ENCODE data around the gene SLC9B2.

The SLC9B2 gene

DNA sequence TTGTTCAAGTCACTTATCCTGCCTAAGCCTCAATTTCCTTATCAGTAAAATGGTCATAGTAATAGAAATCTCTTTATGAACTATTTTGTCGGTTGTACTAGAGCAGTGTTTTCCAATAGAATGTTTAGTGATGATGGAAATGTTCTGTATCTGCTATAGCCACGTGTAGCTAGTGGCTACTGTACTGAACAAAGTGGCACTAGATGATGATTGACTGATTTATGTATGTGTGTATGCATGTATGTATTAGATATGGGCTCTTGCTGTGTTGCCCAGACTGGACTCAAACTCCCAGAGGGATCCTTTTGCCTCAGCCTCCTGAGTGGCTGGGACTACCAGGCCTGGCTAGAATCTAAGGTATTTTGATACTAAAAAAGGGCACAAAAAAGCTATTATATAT, 32.4 kb downstream of the SLC9B2 start:
- H3K4me3 ChIP-seq (ENCODE audit: low read depth, low read length): no peak overlapping the region
- TF ChIP-seq CTCF (IDR thresholded peaks at IDR 0.05; ENCODE audit: borderline replicate concordance, insufficient read depth, low read depth, low read length): no peak

DNA sequence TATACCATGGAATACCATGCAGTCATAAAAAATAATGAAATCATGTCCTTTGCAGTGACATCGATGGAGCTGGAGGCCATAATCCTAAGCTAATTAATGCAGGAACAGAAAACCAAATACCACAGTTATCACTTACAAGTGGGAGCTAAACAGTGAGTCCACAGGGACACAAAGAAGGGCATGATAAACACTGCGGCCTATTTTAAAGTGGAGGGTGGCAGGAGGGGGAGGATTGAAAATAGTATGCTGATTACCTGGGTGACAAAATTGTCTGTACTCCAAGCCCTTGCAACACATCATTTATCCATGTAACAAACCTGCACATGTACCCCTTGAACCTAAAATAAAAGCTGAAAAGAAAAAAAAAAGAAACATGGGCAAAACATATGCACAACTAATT, 40.4 kb downstream of the SLC9B2 start:
- TF ChIP-seq CTCF (IDR thresholded peaks at IDR 0.05; ENCODE audit: borderline replicate concordance, insufficient read depth, low read depth, low read length): no peak
- H3K4me3 ChIP-seq (ENCODE audit: low read depth, low read length): no peak overlapping the region

GRCh38 chr4:103032574-103032973, 44.0 kb downstream of the SLC9B2 start:
- no peak overlapping the region for H3K4me3 ChIP-seq (ENCODE audit: low read depth, low read length)
- peak; percentile 65 for TF ChIP-seq CTCF (IDR thresholded peaks at IDR 0.05; ENCODE audit: borderline replicate concordance, insufficient read depth, low read depth, low read length)

DNA sequence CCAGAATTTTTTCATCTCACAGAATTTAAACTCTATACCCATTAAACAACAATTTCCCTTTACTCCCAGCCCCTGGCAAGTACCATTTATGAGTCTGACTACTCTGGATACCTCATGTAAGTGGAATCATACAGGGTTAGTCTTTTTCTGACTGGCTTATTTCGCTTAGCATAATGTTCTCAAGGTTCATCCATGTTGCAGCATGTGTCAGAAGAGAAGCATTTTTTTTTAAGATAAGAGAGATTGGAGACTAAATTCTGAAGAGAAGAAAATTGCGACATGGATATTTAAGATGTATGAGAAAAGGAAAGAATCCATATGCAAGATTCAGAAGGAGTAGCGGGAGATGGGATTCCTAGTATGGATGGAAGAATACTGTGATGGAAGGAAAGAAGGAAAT, 45.8 kb downstream of the SLC9B2 start:
- TF ChIP-seq CTCF (IDR thresholded peaks at IDR 0.05; ENCODE audit: borderline replicate concordance, insufficient read depth, low read depth, low read length): no peak
- no peak overlapping the region for H3K4me3 ChIP-seq (ENCODE audit: low read depth, low read length)

DNA sequence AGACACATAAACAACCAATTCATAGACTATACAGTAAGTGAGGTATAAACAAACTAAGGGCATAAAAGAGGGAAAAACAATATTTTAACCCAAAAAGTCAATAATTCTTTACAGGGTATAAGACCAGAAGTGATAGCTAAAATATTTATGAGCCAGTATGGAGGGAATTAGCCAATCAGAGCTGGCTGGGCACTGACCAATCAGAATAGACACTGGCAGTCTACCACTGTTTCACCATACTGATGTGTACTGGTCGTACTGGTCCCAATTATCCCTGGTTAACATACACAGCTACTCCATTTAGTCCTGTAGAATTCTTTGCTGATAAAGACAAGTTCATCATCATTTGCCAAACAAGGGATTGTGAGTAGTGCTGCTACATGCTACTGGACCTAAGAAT, 47.3 kb downstream of the SLC9B2 start:
- TF ChIP-seq CTCF (IDR thresholded peaks at IDR 0.05; ENCODE audit: borderline replicate concordance, insufficient read depth, low read depth, low read length): no peak
- H3K4me3 ChIP-seq (ENCODE audit: low read depth, low read length): no peak overlapping the region

GRCh38 chr4:103026868-103027267, 49.7 kb downstream of the SLC9B2 start:
- TF ChIP-seq CTCF (IDR thresholded peaks at IDR 0.05; ENCODE audit: borderline replicate concordance, insufficient read depth, low read depth, low read length): no peak
- H3K4me3 ChIP-seq (ENCODE audit: low read depth, low read length): no peak overlapping the region

DNA sequence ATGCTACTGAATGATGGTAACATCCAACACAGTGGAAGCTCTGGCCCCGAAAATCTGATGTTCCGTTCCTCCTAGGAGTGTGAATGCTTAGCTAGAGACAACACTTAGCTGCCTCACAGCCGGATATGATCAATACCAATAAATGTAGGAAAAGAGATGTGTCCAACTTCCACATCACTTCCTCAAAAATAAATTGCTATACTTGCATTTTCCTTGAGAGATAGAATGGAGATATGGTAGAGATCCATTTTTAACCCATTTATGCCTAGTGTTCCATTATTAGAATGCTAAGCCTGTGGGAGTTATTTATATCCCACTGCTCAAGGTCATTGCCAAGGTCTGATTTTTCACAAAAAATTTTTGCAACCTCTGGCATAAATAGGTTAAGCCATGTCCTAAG, 51.6 kb downstream of the SLC9B2 start:
- no peak overlapping the region for H3K4me3 ChIP-seq (ENCODE audit: low read depth, low read length)
- TF ChIP-seq CTCF (IDR thresholded peaks at IDR 0.05; ENCODE audit: borderline replicate concordance, insufficient read depth, low read depth, low read length): no peak

Measured in GM12875 (cell line).